Measurements from ENCODE around the gene NR6A1.

Gene NR6A1

GRCh38 chr9:124521142-124521541, 250.0 kb downstream of the NR6A1 start:
- Histone ChIP-seq H3K4me1 (ENCODE audit: control insufficient read depth, insufficient read depth, low read length, poor library complexity, severe bottlenecking) (no peaks in the 10 kb centered on the region), H3K27ac (ENCODE audit: insufficient read depth, low read length, poor library complexity, severe bottlenecking) (no peak overlapping the region), H3K36me3 (ENCODE audit: control insufficient read depth, insufficient read depth, low read length) (no peaks in the 10 kb centered on the region), H3K9me3 (ENCODE audit: control insufficient read depth, low read length) (no peaks in the 10 kb centered on the region), H3K27me3 (replicated peaks; ENCODE audit: control insufficient read depth, insufficient read depth, low read length, poor library complexity, severe bottlenecking) (no peaks in the 10 kb centered on the region), H3K4me3 (ENCODE audit: insufficient read depth, low read depth, low read length, poor library complexity, severe bottlenecking) (no peak overlapping the region)
- DNase-seq = no peak

GRCh38 chr9:124520206-124520596, 250.9 kb downstream of the NR6A1 start:
- no peak overlapping the region for H3K4me3 ChIP-seq (ENCODE audit: insufficient read depth, low read depth, low read length, poor library complexity, severe bottlenecking)
- H3K9me3 ChIP-seq (ENCODE audit: control insufficient read depth, low read length) = no peaks in the 10 kb centered on the region
- H3K4me1 ChIP-seq (ENCODE audit: control insufficient read depth, insufficient read depth, low read length, poor library complexity, severe bottlenecking) = no peaks in the 10 kb centered on the region
- no peak overlapping the region for H3K27ac ChIP-seq (ENCODE audit: insufficient read depth, low read length, poor library complexity, severe bottlenecking)
- no peaks in the 10 kb centered on the region for H3K36me3 ChIP-seq (ENCODE audit: control insufficient read depth, insufficient read depth, low read length)
- H3K27me3 ChIP-seq (replicated peaks; ENCODE audit: control insufficient read depth, insufficient read depth, low read length, poor library complexity, severe bottlenecking) = no peaks in the 10 kb centered on the region
- DNase-seq = no peak

GRCh38 chr9:124518116-124518515, 253.0 kb downstream of the NR6A1 start:
- Histone ChIP-seq H3K27me3 (replicated peaks; ENCODE audit: control insufficient read depth, insufficient read depth, low read length, poor library complexity, severe bottlenecking) (no peaks in the 10 kb centered on the region), H3K9me3 (ENCODE audit: control insufficient read depth, low read length) (no peaks in the 10 kb centered on the region), H3K27ac (ENCODE audit: insufficient read depth, low read length, poor library complexity, severe bottlenecking) (no peak overlapping the region), H3K36me3 (ENCODE audit: control insufficient read depth, insufficient read depth, low read length) (no peaks in the 10 kb centered on the region), H3K4me3 (ENCODE audit: insufficient read depth, low read depth, low read length, poor library complexity, severe bottlenecking) (no peak overlapping the region), H3K4me1 (ENCODE audit: control insufficient read depth, insufficient read depth, low read length, poor library complexity, severe bottlenecking) (no peaks in the 10 kb centered on the region)
- no peak for DNase-seq

GRCh38 chr9:124517600-124517999, 253.5 kb downstream of the NR6A1 start:
- H3K27me3 ChIP-seq (replicated peaks; ENCODE audit: control insufficient read depth, insufficient read depth, low read length, poor library complexity, severe bottlenecking) = no peaks in the 10 kb centered on the region
- H3K27ac ChIP-seq (ENCODE audit: insufficient read depth, low read length, poor library complexity, severe bottlenecking) = no peak overlapping the region
- no peaks in the 10 kb centered on the region for H3K36me3 ChIP-seq (ENCODE audit: control insufficient read depth, insufficient read depth, low read length)
- H3K4me1 ChIP-seq (ENCODE audit: control insufficient read depth, insufficient read depth, low read length, poor library complexity, severe bottlenecking) = no peaks in the 10 kb centered on the region
- DNase-seq = no peak
- no peak overlapping the region for H3K4me3 ChIP-seq (ENCODE audit: insufficient read depth, low read depth, low read length, poor library complexity, severe bottlenecking)
- no peaks in the 10 kb centered on the region for H3K9me3 ChIP-seq (ENCODE audit: control insufficient read depth, low read length)

GRCh38 chr9:124514874-124515273, 256.2 kb downstream of the NR6A1 start:
- Histone ChIP-seq H3K4me1 (ENCODE audit: control insufficient read depth, insufficient read depth, low read length, poor library complexity, severe bottlenecking) (no peaks in the 10 kb centered on the region), H3K36me3 (ENCODE audit: control insufficient read depth, insufficient read depth, low read length) (no peaks in the 10 kb centered on the region), H3K27ac (ENCODE audit: insufficient read depth, low read length, poor library complexity, severe bottlenecking) (no peak overlapping the region), H3K4me3 (ENCODE audit: insufficient read depth, low read depth, low read length, poor library complexity, severe bottlenecking) (no peak overlapping the region), H3K27me3 (replicated peaks; ENCODE audit: control insufficient read depth, insufficient read depth, low read length, poor library complexity, severe bottlenecking) (no peaks in the 10 kb centered on the region), H3K9me3 (ENCODE audit: control insufficient read depth, low read length) (no peaks in the 10 kb centered on the region)
- DNase-seq = no peak

- Histone ChIP-seq H3K27ac (ENCODE audit: insufficient read depth, low read length, poor library complexity, severe bottlenecking) (no peak overlapping the region), H3K27me3 (replicated peaks; ENCODE audit: control insufficient read depth, insufficient read depth, low read length, poor library complexity, severe bottlenecking) (no peaks in the 10 kb centered on the region), H3K36me3 (ENCODE audit: control insufficient read depth, insufficient read depth, low read length) (no peaks in the 10 kb centered on the region), H3K4me3 (ENCODE audit: insufficient read depth, low read depth, low read length, poor library complexity, severe bottlenecking) (no peak overlapping the region), H3K9me3 (ENCODE audit: control insufficient read depth, low read length) (no peaks in the 10 kb centered on the region), H3K4me1 (ENCODE audit: control insufficient read depth, insufficient read depth, low read length, poor library complexity, severe bottlenecking) (no peaks in the 10 kb centered on the region)
- no peak for DNase-seq
Observed at GRCh38 chr9:124514125-124514524, 257.0 kb downstream of the NR6A1 start.

- DNase-seq = no peak
- Histone ChIP-seq H3K4me3 (ENCODE audit: insufficient read depth, low read depth, low read length, poor library complexity, severe bottlenecking) (no peak overlapping the region), H3K27ac (ENCODE audit: insufficient read depth, low read length, poor library complexity, severe bottlenecking) (no peak overlapping the region), H3K4me1 (ENCODE audit: control insufficient read depth, insufficient read depth, low read length, poor library complexity, severe bottlenecking) (no peaks in the 10 kb centered on the region), H3K27me3 (replicated peaks; ENCODE audit: control insufficient read depth, insufficient read depth, low read length, poor library complexity, severe bottlenecking) (no peaks in the 10 kb centered on the region), H3K36me3 (ENCODE audit: control insufficient read depth, insufficient read depth, low read length) (no peaks in the 10 kb centered on the region), H3K9me3 (ENCODE audit: control insufficient read depth, low read length) (no peaks in the 10 kb centered on the region)
Observed at GRCh38 chr9:124513376-124513994, 257.6 kb downstream of the NR6A1 start.

- Histone ChIP-seq H3K4me3 (ENCODE audit: insufficient read depth, low read depth, low read length, poor library complexity, severe bottlenecking) (no peak overlapping the region), H3K36me3 (ENCODE audit: control insufficient read depth, insufficient read depth, low read length) (no peaks in the 10 kb centered on the region), H3K27me3 (replicated peaks; ENCODE audit: control insufficient read depth, insufficient read depth, low read length, poor library complexity, severe bottlenecking) (no peaks in the 10 kb centered on the region), H3K27ac (ENCODE audit: insufficient read depth, low read length, poor library complexity, severe bottlenecking) (no peak overlapping the region), H3K9me3 (ENCODE audit: control insufficient read depth, low read length) (no peaks in the 10 kb centered on the region), H3K4me1 (ENCODE audit: control insufficient read depth, insufficient read depth, low read length, poor library complexity, severe bottlenecking) (no peaks in the 10 kb centered on the region)
- DNase-seq = no peak
Observed at GRCh38 chr9:124512806-124513204, 258.3 kb downstream of the NR6A1 start.

- Histone ChIP-seq H3K27me3 (replicated peaks; ENCODE audit: control insufficient read depth, insufficient read depth, low read length, poor library complexity, severe bottlenecking) (no peaks in the 10 kb centered on the region), H3K36me3 (ENCODE audit: control insufficient read depth, insufficient read depth, low read length) (no peaks in the 10 kb centered on the region), H3K9me3 (ENCODE audit: control insufficient read depth, low read length) (no peaks in the 10 kb centered on the region), H3K4me1 (ENCODE audit: control insufficient read depth, insufficient read depth, low read length, poor library complexity, severe bottlenecking) (no peaks in the 10 kb centered on the region), H3K4me3 (ENCODE audit: insufficient read depth, low read depth, low read length, poor library complexity, severe bottlenecking) (no peak overlapping the region), H3K27ac (ENCODE audit: insufficient read depth, low read length, poor library complexity, severe bottlenecking) (no peak overlapping the region)
- no peak for DNase-seq
Observed at GRCh38 chr9:124511891-124512805, 259.0 kb downstream of the NR6A1 start.

- no peaks in the 10 kb centered on the region for H3K36me3 ChIP-seq (ENCODE audit: control insufficient read depth, insufficient read depth, low read length)
- no peaks in the 10 kb centered on the region for H3K9me3 ChIP-seq (ENCODE audit: control insufficient read depth, low read length)
- no peaks in the 10 kb centered on the region for H3K27me3 ChIP-seq (replicated peaks; ENCODE audit: control insufficient read depth, insufficient read depth, low read length, poor library complexity, severe bottlenecking)
- no peak overlapping the region for H3K27ac ChIP-seq (ENCODE audit: insufficient read depth, low read length, poor library complexity, severe bottlenecking)
- DNase-seq = no peak
- H3K4me1 ChIP-seq (ENCODE audit: control insufficient read depth, insufficient read depth, low read length, poor library complexity, severe bottlenecking) = no peaks in the 10 kb centered on the region
- no peak overlapping the region for H3K4me3 ChIP-seq (ENCODE audit: insufficient read depth, low read depth, low read length, poor library complexity, severe bottlenecking)
Observed at GRCh38 chr9:124511426-124511840, 259.7 kb downstream of the NR6A1 start.

All from effector memory CD4-positive, alpha-beta T cell (primary cell).